Right kidney (tissue), 1 donor: ENCODE measurements around the gene FBN1.

Source experiments
- DNase-seq: peaks from one replicate; pipeline ENCODE4 v3.0.0-alpha.2; 2016

Gene FBN1

GRCh38 chr15:48426044-48426443, 219.5 kb downstream of the FBN1 start:
- DNase-seq = no peak

GRCh38 chr15:48425051-48425450, 220.5 kb downstream of the FBN1 start:
- no peak for DNase-seq

GRCh38 chr15:48423896-48424475, 221.5 kb downstream of the FBN1 start:
- DNase-seq = peak; percentile 10

GRCh38 chr15:48423342-48423741, 222.2 kb downstream of the FBN1 start:
- DNase-seq = no peak

GRCh38 chr15:48422401-48422800, 223.1 kb downstream of the FBN1 start:
- no peak for DNase-seq

- no peak for DNase-seq
Observed at GRCh38 chr15:48421362-48421761, 224.1 kb downstream of the FBN1 start.

- DNase-seq = no peak
Observed at GRCh38 chr15:48419896-48420295, 225.6 kb downstream of the FBN1 start.

- DNase-seq = no peak
Observed at GRCh38 chr15:48418343-48418742, 227.2 kb downstream of the FBN1 start.

GRCh38 chr15:48416301-48416700, 229.2 kb downstream of the FBN1 start:
- DNase-seq = no peak

GRCh38 chr15:48415036-48415886, 230.2 kb downstream of the FBN1 start:
- no peak for DNase-seq

- no peak for DNase-seq
Observed at GRCh38 chr15:48414015-48414414, 231.5 kb downstream of the FBN1 start.

GRCh38 chr15:48413304-48413703, 232.2 kb downstream of the FBN1 start:
- DNase-seq = no peak

GRCh38 chr15:48411971-48412591, 233.4 kb downstream of the FBN1 start:
- no peak for DNase-seq

GRCh38 chr15:48409623-48410022, 235.9 kb downstream of the FBN1 start:
- no peak for DNase-seq

- no peak for DNase-seq
Observed at GRCh38 chr15:48408327-48408726, 237.2 kb downstream of the FBN1 start.

- DNase-seq = no peak
Observed at GRCh38 chr15:48407646-48408045, 237.9 kb downstream of the FBN1 start.

- no peak for DNase-seq
Observed at GRCh38 chr15:48406911-48407310, 238.6 kb downstream of the FBN1 start.

- DNase-seq = no peak
Observed at GRCh38 chr15:48406266-48406891, 239.1 kb downstream of the FBN1 start.

GRCh38 chr15:48402427-48403177, 242.9 kb downstream of the FBN1 start:
- no peak for DNase-seq

GRCh38 chr15:48400086-48400485, 245.4 kb downstream of the FBN1 start:
- no peak for DNase-seq

- no peak for DNase-seq
Observed at GRCh38 chr15:48397841-48398240, 247.7 kb downstream of the FBN1 start.

GRCh38 chr15:48396020-48396419, 249.5 kb downstream of the FBN1 start:
- DNase-seq = no peak
